Medulla oblongata (tissue), 1 donor: ENCODE results near the gene TMEM145.
"Not testable (repeated sequence)": the region's sequence is repeated elsewhere in the genome, so short reads cannot be mapped to it uniquely, and the experiment has no call there.

ENCODE experiments used
- DNase-seq: peaks from one replicate; pipeline ENCODE4 v3.0.0-alpha.2; 2015; ENCODE audit errors: extremely low spot score

The TMEM145 gene

DNA sequence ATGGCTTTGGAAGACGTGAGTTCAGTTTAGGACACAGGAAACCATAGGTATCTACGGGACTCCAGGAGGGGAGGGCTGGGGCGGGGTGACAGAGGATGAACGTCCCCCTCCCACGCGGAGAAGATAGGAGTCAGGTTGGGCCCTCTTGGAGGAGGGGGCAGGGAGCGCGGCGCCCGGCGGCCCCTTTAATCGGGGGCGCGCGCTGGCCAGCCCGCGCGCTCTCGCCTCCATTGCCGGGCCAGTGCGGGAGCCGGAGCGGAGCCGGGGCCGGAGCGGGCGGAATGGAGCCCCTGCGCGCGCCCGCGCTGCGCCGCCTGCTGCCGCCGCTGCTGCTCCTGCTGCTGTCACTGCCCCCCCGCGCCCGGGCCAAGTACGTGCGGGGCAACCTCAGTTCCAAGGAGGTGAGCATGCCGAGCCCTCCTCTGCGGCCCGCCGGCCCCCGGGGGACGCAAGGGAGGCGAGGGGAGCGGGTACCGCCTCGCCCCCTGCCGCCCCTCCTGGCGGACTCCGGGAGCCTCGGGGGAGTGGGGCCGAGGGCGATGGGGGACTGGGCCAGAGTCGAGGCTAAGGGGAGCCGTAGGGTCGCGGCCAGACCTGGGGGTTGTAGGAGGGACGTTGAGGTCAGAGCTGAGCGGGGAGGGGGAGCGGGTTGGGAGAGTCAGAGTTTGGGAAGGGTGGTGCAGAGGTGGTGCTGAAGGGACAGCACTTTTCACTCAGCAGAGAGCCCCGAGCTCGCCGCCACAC lies at the start of gene TMEM145:
Gene TMEM145, plus strand, starts transcription at position 214 of the 744 bp plus-strand sequence. Its CDS starts 68 bp downstream, at position 282.
- peak; percentile 36 for DNase-seq

- not testable (repeated sequence) for DNase-seq
Measured at GRCh38 chr19:42266105-42266504, 47.0 kb upstream of the TMEM145 start.

DNA sequence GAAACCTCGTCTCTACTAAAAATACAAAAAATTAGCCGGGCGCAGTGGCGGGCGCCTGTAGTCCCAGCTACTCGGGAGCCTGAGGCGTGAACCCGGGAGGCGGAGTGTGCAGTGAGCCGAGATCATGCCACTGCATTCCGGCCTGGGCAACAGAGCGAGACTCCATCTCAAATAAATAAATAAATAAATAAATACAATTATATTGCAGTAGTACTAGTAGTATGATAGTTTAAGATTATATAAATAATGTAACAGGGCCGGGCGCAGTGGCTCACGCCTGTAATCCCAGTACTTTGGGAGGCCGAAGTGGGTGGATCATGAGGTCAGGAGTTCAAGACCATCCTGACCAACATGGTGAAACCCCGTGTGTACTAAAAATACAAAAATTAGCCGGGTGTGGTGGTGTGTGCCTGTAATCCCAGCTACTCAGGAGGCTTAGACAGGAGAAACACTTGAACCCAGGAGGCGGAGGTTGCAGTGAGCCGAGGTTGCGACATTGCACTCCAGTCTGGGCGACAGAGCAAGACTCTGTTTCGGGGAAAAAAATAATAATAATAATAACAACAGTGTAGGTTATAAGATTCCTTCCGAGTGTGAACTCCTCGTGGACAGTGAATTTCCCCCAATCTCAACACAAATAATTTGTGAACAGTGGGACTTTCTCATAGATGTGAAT lies 46.0 kb upstream of the TMEM145 start:
- DNase-seq = not testable (repeated sequence)

- DNase-seq = peak; percentile 29
Measured at GRCh38 chr19:42267644-42268141, 45.4 kb upstream of the TMEM145 start.

DNA sequence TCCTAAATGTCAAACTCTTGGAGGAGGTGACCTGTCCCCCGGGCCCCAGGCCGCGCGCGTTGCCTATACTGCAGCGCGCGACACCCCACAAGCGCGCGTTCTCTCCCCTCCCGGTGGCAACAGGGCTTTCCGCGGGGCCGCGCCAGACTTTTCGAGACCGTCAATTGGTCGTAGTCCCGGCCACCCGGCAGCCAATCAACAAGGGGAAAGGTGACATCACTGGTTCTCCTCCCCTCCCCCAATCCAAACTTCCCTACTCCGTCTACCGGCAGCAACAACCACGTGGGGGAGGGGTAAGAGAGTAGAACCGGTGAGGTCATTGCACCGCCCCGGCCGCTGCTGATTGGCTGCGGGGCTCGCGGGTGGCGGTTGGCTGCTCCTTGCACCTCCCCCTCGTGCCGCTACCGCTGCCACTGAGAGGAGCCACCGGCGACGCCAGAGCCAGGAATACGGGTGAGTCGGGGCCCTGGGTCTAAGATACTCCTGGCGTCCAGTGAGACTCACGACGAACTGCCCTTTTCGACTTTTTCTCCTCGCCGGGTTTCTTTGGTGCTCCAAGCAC lies 44.9 kb upstream of the TMEM145 start:
- peak; percentile 100 for DNase-seq

DNA sequence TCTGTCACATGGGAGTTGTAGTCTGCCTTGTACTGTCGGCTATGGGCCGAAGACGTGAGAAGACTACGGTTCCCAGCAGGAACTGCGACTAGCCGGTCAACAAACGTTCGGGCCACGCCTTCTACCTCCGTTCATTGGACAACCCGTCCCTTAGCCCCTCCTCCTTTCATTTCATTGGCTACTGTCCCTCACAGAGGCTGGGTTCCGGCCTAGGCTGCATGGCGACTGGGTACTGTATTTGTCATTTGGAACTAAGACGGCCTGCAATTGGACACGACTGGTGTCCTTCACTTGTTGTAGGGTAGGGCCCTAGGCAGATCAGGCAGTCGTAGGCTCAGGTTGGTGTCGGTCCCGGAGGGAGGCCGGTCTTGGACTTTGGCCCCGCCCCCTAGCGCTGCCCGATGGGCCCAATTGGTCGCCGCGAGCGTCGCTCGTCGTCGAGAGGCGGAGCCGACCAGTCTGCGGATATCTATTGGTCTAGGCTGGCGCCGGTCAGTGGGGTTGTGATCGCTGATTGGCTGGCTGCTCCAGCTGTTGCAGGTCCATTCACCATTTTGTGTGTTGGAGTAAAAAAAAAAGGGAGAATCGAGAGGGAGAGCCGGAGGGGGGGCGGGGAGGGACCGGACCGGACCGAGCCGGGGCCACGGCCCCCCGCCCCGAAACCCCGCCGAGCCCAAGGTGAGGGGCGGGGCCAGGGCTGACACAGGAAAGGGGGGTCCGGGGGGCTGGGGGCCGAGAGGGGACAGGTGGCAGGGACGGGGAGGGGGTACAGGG lies 44.2 kb upstream of the TMEM145 start, which contains the start of gene CIC:
Gene CIC, plus strand, starts transcription at position 549 of the 774 bp plus-strand sequence. CDS start 2,532 bp downstream, outside the sequence.
- DNase-seq = peak; percentile 100

- peak; percentile 29 for DNase-seq
Measured at GRCh38 chr19:42269478-42270345, 43.4 kb upstream of the TMEM145 start.

DNA sequence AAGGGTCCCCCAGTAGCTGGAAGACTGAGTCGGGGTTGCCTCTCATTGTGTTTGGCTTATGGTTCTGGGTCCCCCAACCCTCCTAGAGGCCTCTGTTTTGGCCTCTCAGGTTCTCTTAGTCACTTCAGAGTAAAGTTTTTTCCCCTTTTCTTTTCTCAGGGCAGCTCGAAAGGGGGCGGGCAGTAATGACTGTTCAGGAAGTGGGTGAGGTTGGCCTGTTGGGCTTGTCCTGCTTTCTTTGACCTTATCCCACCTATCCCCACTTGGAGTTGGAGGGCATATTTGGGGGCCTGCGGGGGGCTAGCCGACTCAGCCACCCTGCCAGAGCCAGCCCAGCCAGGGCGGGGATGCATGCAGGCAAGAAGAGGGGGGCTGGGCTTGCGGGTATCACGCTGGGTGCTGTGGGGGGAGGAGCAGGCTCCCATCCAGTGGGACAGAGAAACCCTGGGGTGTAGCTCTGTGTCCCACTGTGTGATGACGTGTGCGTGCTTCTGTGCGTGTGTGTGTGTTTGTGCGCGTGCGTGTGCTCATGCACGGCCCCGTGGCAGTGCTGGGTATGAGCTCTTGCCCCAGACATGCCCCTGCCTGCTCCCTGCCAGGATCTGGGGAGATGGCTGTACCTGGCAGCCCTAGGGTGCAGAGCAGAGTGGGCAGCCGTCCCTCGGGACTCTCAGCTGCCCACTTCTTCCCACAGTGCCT lies 42.6 kb upstream of the TMEM145 start:
- DNase-seq = peak; percentile 74

- peak; percentile 55 for DNase-seq
Measured at GRCh38 chr19:42271045-42271419, 42.1 kb upstream of the TMEM145 start.

DNA sequence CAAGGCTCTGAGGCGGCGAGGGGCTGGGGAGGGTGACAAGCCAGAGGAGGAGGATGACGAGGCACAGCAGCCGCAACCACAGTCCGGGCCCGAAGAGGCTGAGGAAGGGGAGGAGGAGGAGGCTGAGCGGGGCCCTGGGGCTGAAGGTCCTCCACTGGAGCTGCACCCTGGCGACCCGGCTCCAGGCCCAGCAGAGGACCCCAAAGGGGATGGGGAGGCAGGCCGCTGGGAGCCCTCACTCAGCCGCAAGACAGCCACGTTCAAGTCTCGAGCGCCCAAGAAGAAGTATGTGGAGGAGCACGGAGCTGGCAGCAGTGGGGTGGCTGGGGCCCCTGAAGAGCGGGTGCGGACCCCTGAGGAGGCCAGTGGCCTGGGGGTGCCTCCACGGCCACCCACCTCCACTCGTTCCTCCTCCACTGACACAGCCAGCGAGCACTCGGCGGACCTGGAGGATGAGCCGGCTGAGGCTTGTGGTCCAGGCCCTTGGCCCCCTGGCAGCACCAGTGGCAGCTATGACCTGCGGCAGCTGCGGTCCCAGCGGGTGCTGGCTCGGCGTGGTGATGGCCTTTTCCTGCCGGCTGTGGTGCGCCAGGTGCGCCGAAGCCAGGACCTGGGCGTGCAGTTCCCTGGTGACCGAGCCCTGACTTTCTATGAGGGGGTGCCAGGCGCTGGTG lies 41.1 kb upstream of the TMEM145 start:
- no peak for DNase-seq

DNA sequence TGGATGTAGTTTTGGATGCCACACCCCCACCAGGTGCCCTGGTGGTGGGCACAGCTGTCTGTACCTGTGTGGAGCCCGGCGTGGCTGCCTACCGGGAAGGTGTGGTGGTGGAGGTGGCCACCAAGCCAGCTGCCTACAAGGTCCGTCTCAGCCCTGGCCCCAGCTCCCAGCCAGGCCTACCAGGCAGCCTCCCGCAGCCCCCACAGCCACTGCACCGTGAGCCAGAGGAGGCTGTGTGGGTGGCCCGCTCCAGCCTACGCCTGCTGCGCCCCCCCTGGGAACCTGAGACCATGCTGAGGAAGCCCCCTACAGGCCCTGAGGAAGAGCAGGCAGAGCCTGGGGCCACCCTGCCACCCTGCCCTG lies 40.6 kb upstream of the TMEM145 start:
- no peak for DNase-seq

DNA sequence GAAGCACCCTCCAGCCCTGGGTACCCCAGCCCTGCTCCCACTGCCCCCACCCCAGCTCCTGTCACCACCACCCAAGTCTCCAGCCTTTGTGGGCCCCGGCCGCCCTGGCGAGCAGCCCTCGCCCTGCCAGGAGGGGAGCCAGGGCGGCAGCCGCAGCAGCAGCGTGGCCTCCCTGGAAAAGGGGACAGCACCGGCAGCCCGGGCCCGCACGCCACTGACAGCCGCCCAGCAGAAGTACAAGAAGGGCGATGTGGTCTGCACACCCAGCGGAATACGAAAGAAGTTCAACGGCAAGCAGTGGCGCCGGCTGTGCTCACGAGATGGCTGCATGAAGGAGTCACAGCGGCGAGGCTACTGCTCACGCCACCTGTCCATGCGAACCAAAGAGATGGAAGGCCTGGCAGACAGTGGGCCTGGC lies 40.1 kb upstream of the TMEM145 start:
- no peak for DNase-seq

DNA sequence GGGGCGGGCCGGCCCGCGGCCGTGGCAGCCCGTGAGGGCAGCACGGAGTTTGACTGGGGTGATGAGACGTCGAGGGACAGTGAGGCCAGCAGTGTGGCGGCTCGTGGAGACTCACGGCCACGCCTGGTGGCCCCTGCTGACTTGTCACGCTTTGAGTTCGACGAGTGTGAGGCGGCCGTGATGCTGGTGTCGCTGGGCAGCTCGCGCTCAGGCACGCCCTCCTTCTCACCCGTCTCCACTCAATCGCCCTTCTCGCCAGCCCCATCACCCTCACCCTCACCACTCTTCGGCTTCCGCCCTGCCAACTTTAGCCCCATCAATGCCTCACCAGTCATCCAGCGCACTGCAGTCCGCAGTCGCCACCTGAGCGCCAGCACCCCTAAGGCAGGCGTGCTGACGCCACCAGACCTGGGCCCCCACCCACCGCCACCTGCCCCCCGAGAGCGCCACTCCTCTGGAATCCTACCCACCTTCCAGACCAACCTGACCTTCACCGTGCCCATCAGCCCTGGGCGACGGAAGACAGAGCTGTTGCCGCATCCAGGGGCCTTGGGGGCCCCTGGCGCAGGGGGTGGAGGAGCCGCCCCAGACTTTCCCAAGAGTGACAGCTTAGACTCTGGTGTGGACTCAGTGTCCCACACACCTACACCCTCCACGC lies 39.6 kb upstream of the TMEM145 start:
- DNase-seq = no peak

DNA sequence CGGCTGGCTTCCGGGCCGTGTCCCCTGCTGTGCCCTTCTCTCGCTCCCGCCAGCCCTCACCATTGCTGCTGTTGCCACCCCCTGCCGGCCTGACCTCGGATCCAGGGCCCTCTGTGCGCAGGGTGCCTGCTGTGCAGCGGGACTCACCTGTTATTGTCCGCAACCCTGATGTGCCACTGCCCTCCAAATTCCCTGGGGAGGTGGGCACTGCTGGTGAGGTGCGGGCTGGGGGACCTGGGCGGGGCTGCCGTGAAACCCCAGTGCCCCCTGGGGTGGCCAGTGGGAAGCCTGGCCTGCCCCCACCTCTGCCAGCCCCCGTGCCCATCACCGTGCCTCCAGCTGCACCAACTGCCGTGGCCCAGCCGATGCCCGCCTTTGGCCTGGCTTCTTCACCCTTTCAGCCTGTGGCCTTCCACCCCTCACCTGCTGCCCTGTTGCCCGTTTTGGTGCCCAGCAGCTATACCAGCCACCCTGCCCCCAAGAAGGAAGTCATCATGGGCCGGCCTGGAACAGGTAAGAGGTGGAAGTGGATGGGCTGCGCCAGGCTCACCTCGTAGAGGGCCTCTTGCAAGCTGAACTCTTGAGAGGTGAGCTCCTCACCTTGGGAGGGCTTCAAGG lies 38.9 kb upstream of the TMEM145 start:
- DNase-seq = no peak

DNA sequence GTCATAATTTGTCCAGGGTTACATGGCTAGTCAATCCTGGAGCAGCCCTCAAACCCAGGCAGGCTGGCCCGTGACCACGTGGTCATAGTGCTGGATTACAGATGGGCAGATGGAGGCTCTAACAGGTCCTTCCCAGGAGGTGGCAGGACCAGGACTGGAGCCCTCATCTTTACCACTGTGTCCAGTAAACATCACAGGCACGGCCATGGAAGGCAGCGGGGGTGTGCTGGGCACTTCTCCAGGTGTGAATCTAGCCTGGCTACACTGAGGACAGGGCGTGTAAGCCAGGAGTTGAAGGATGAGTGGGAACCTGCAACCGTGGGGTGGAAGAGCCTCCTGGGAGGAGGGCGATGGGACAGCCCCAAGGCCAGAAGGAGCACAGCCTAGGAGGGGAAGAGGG lies 38.0 kb upstream of the TMEM145 start:
- no peak for DNase-seq

GRCh38 chr19:42275517-42275916 lies 37.6 kb upstream of the TMEM145 start:
- no peak for DNase-seq

DNA sequence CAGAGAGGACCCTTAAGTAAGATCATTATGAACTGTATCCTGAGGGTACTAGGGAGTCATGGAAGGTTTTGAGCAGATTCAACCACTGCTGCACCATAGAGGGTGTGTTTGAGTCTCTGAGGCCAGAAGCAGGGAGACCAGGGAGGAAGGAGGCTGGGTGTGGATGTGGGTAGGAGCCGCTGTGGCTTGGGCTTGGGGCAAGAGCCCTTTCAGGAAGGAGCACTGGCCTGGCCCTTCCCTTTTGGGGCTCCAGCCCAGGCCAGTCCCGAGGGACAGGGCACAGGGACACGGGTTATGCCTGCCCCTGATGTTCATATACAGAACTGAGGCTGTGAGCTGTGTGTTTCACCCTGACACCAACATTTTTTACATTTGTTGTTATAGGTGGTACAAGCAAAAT lies 36.8 kb upstream of the TMEM145 start:
- no peak for DNase-seq

DNA sequence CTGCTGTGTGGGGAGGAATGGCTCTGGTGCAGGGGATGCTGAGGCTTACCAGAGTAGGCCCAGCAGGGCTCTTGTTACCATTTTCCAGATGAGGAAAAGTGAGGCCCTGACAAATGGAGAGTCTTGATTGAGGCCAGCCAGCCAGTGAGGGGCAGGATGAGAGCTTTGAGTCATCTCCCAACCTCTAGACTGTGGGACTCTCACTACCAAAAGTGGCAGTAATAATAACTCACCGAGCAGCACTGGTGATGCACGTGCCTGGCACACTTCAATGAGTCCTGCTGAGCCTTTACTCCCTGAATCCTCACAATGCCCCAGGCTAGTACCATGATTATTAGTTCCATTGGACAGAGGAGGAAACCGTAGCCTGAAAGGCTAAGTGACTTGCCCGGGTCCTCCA lies 36.3 kb upstream of the TMEM145 start:
- DNase-seq = no peak
